Glutamatergic neuron (in vitro differentiated cells): Measurements from ENCODE around the gene DLX5. TPM values are rescaled to one million over a fixed set of nuclear protein-coding genes. Genes with fewer than 3 reads are reported as not detected.

Source experiments
- DNase-seq: peaks from one replicate; pipeline ENCODE4 v3.0.0; 2022
- H3K27ac Mint-ChIP-seq: one replicate; pipeline ENCODE4 v1.8.0; 2020; ENCODE audit warnings: mild to moderate bottlenecking, mixed read lengths, inconsistent platforms; ENCODE audit not compliant: unreplicated experiment
- H3K27me3 Mint-ChIP-seq: one replicate; pipeline ENCODE4 v1.8.0; 2020; ENCODE audit warnings: mild to moderate bottlenecking, moderate library complexity, mixed read lengths, inconsistent platforms; ENCODE audit not compliant: unreplicated experiment
- H3K36me3 Mint-ChIP-seq: one replicate; pipeline ENCODE4 v1.8.0; 2020; ENCODE audit warnings: mild to moderate bottlenecking, mixed read lengths, inconsistent platforms; ENCODE audit not compliant: unreplicated experiment
- H3K4me1 Mint-ChIP-seq: one replicate; pipeline ENCODE4 v1.8.0; 2020; ENCODE audit warnings: mild to moderate bottlenecking, low read depth, mixed read lengths, inconsistent platforms; ENCODE audit not compliant: unreplicated experiment
- H3K4me3 Mint-ChIP-seq: one replicate; pipeline ENCODE4 v1.8.0; 2020; ENCODE audit warnings: mild to moderate bottlenecking, mixed read lengths, inconsistent platforms; ENCODE audit not compliant: unreplicated experiment
- H3K9me3 Mint-ChIP-seq: one replicate; pipeline ENCODE4 v1.8.0; 2020; ENCODE audit warnings: mild to moderate bottlenecking, moderate library complexity, mixed read lengths, inconsistent platforms; ENCODE audit not compliant: unreplicated experiment
- total RNA-seq: library from RNA; stranded (reverse); fragmentation: NEBNext Ultra II Directional; extraction: Animal tissue kit (Norgen Biotek cat#: 25700); gene quantifications from one replicate; pipeline ENCODE4 v1.2.1, GENCODE V29; 2021; ENCODE audit not compliant: unreplicated experiment
- TF ChIP-seq, protein P1 (sequence below): fragments of 200-600 bp; sonication (generic); IDR thresholded peaks from one replicate; pipeline ENCODE4 v1.5.0; 2021; ENCODE audit not compliant: partially characterized antibody, unreplicated experiment

Gene DLX5
- total RNA-seq, 1 donor from 2014 or later, result not detected

DNA sequence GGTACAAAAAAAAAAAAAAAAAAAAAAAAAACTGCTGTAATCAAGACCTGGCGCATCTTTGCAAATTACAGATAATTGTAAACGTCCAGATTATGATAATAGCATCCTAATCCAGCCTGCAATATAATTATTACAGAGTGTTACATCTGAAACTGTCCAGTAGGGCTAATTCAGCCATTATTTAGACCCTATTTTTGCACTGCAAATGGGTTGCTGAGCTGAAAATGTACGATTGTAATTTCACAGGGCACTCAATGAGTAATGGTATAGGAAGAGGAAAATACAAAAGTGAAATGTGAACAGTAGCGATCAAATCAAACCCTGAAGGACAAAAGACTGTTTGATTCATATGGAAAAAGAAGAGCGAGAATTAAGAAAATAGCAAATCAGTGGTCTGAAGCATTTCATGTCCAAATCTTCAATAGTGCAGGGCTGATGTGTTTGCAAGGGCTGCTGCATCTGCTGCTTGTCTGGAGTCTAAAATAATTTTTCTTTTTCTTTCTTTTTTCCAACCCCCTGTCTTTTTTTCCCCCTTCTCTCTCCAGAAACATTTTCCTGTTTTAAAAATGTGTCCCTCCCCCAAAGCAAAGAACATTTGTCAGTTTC lies 10.4 kb downstream of the DLX5 start:
- H3K27ac Mint-ChIP-seq, result no peak overlapping the region
- H3K4me1 Mint-ChIP-seq, result peaks cover 10% of the 10 kb centered on the region
- H3K9me3 Mint-ChIP-seq, result peaks cover 28% of the 10 kb centered on the region

DNA sequence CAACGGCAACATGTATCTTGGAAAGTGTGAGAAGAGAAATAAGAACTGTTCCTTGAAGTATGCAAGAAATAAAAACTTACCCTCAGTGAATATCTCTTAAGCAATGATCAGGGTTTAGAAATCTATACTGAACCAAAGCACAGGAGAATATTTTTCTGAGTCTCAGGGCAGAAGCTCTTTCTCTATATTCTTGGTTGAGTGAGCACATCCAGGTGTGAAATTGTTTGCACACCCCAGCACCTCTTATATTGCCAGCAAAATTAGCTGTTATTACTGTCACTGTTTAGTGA lies 10.8 kb downstream of the DLX5 start:
- Mint-ChIP-seq H3K27ac (no peak overlapping the region), H3K9me3 (peaks cover 27% of the 10 kb centered on the region), H3K27me3 (peaks cover 70% of the 10 kb centered on the region), H3K4me1 (peaks cover 10% of the 10 kb centered on the region), H3K36me3 (no peaks in the 10 kb centered on the region), H3K4me3 (no peak overlapping the region)
- no peak for DNase-seq
- TF ChIP-seq, protein P1, sequence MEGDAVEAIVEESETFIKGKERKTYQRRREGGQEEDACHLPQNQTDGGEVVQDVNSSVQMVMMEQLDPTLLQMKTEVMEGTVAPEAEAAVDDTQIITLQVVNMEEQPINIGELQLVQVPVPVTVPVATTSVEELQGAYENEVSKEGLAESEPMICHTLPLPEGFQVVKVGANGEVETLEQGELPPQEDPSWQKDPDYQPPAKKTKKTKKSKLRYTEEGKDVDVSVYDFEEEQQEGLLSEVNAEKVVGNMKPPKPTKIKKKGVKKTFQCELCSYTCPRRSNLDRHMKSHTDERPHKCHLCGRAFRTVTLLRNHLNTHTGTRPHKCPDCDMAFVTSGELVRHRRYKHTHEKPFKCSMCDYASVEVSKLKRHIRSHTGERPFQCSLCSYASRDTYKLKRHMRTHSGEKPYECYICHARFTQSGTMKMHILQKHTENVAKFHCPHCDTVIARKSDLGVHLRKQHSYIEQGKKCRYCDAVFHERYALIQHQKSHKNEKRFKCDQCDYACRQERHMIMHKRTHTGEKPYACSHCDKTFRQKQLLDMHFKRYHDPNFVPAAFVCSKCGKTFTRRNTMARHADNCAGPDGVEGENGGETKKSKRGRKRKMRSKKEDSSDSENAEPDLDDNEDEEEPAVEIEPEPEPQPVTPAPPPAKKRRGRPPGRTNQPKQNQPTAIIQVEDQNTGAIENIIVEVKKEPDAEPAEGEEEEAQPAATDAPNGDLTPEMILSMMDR, result no peak

More for the DNA sequence above, 10.4 kb downstream of the DLX5 start:
- TF ChIP-seq, protein P1, result no peak
- no peak overlapping the region for H3K4me3 Mint-ChIP-seq
- H3K27me3 Mint-ChIP-seq, result peaks cover 73% of the 10 kb centered on the region
- no peak for DNase-seq
- H3K36me3 Mint-ChIP-seq, result no peaks in the 10 kb centered on the region

DNA sequence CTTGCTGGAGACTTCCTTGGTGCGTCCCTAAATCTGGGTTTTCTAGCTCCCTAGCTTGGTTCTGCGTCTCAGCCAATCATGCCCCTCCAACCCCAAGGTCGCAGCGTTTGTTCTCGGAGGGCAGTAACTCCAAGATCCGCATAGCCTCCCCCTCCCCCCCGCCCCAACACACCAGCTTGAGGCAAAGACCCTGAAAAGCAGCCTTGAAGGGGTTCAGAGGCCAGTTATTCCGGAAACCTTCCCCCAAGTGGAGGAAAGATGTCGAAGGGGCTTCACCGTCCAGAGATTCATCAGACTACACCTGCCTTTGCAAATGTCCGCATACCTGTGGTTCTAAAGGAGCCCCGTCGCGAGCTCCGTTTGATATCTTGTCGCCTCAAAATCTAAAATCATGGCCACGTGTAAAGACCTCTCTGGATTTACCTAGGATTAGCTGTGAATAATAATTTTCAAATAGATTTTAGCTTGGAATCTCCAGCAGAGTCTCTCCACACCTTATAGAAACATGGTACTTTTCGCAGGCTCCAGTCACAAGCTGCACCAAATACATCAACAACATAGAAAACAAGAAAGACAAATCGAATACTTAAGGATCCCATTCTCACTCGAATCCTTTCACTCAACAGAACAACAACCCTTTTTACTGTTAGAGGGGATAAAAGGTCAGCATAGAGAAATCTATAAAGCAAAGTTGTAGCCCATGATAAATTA lies 11.3 kb downstream of the DLX5 start:
- no peak for DNase-seq
- TF ChIP-seq, protein P1, result no peak
- Mint-ChIP-seq H3K27ac (no peak overlapping the region), H3K4me3 (no peak overlapping the region), H3K4me1 (peaks cover 10% of the 10 kb centered on the region), H3K9me3 (peaks cover 27% of the 10 kb centered on the region), H3K27me3 (peaks cover 68% of the 10 kb centered on the region), H3K36me3 (no peaks in the 10 kb centered on the region)

DNA sequence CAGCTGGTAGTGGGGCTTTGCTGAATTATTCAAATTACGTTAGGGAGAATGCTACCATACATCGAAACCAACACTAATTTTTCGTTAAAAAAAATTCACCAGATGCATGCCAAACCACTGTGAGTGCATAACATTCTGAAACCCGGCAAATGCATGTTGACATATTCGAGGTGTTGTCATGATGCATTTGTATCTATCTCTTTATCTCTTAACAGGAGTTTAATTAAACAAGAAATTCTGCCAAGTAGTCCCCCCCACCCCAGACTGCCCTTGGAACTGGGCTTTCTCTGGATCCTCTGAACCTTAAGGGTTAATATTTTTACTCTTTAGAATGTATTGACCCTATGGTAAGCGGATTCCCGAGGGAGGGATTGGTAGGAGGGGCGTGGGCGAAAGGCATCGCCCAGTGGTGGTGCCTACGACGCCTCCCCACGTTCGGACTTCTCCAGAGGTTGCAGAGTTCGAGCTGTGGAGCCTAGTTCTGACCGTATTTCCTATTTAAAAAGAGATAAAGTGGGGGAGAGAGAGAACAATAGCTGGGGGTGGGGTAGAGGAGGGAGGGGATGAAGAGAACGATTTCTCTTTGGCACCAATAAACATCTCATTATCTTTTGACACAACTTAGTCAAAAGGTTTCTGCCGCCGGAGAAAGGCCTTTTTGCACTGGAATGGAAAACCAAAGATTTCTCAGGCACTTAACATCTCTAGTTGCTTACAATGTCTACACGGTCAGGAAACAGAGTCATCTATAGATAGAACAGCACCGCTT lies 12.1 kb downstream of the DLX5 start:
- Mint-ChIP-seq H3K4me1 (peaks cover 8% of the 10 kb centered on the region), H3K4me3 (no peak overlapping the region)
- DNase-seq, result no peak

More for the DNA sequence above, 12.1 kb downstream of the DLX5 start:
- no peaks in the 10 kb centered on the region for H3K36me3 Mint-ChIP-seq
- no peak overlapping the region for H3K27ac Mint-ChIP-seq
- TF ChIP-seq, protein P1, result no peak
- H3K27me3 Mint-ChIP-seq, result peaks cover 68% of the 10 kb centered on the region
- peaks cover 27% of the 10 kb centered on the region for H3K9me3 Mint-ChIP-seq
